ENCODE results near the gene CES5A. TPM values are rescaled to one million over a fixed set of nuclear protein-coding genes. Genes with fewer than 3 reads are reported as not detected.

The CES5A gene, protein sequence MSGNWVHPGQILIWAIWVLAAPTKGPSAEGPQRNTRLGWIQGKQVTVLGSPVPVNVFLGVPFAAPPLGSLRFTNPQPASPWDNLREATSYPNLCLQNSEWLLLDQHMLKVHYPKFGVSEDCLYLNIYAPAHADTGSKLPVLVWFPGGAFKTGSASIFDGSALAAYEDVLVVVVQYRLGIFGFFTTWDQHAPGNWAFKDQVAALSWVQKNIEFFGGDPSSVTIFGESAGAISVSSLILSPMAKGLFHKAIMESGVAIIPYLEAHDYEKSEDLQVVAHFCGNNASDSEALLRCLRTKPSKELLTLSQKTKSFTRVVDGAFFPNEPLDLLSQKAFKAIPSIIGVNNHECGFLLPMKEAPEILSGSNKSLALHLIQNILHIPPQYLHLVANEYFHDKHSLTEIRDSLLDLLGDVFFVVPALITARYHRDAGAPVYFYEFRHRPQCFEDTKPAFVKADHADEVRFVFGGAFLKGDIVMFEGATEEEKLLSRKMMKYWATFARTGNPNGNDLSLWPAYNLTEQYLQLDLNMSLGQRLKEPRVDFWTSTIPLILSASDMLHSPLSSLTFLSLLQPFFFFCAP
- not detected for total RNA-seq

GRCh38 chr16:55875273-55875672 is at the start of gene CES5A:
TSS of gene CES5A (minus strand) at chr16:55875373. CDS start at chr16:55875221, 152 bp downstream.
- no peak for DNase-seq (ENCODE audit: low spot score in 2 of 2)
- H3K4me3 ChIP-seq = no peak within 1 kb of the TSS
- no peak for TF ChIP-seq CTCF (IDR thresholded peaks at IDR 0.05)
- no peaks in the 10 kb centered on the region for H3K27me3 ChIP-seq
- no peak within 1 kb of the TSS for H3K27ac ChIP-seq
- no peaks in the 10 kb centered on the region for H3K4me1 ChIP-seq
- H3K36me3 ChIP-seq = no peaks in the 10 kb centered on the region
- H3K9me3 ChIP-seq = no peaks in the 10 kb centered on the region
- intact Hi-C loops (cut with DNase I) = no loop called here

DNA sequence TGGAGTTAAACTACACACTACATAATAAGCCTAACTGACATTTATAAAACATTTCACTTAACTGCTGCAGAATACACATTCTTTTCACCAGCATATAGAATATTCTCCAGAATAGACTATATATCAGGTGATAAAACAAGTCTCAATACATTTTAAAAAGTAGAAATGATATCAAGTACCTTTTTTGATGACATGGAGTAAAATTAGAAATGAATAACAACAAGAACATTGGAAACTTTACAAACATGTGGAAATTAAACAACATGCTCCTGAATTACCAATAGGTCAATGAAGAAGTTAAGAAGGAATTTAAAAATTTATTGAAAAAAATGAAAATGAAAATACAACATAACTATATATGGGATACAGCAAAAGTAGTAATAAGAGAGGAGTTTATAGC is 47.5 kb upstream of the CES5A start:
- Histone ChIP-seq H3K36me3 (no peaks in the 10 kb centered on the region), H3K9me3 (peaks cover 0 to 6% of the 10 kb centered on the region in 2 donors), H3K27me3 (no peaks in the 10 kb centered on the region), H3K4me1 (no peaks in the 10 kb centered on the region), H3K4me3 (no peak overlapping the region), H3K27ac (no peak overlapping the region)
- no peak for DNase-seq (ENCODE audit: low spot score in 2 of 2)
- TF ChIP-seq CTCF (IDR thresholded peaks at IDR 0.05) = no peak
- intact Hi-C loops (cut with DNase I) = no loop called here

- Histone ChIP-seq H3K27ac (no peak overlapping the region), H3K4me3 (no peak overlapping the region), H3K36me3 (no peaks in the 10 kb centered on the region), H3K27me3 (no peaks in the 10 kb centered on the region), H3K4me1 (no peaks in the 10 kb centered on the region), H3K9me3 (peaks cover 0 to 6% of the 10 kb centered on the region in 2 donors)
- no peak for DNase-seq (ENCODE audit: low spot score in 2 of 2)
- intact Hi-C loops (cut with DNase I) = no loop called here
- no peak for TF ChIP-seq CTCF (IDR thresholded peaks at IDR 0.05)
Measured at GRCh38 chr16:55917373-55918160, 42.4 kb upstream of the CES5A start.

DNA sequence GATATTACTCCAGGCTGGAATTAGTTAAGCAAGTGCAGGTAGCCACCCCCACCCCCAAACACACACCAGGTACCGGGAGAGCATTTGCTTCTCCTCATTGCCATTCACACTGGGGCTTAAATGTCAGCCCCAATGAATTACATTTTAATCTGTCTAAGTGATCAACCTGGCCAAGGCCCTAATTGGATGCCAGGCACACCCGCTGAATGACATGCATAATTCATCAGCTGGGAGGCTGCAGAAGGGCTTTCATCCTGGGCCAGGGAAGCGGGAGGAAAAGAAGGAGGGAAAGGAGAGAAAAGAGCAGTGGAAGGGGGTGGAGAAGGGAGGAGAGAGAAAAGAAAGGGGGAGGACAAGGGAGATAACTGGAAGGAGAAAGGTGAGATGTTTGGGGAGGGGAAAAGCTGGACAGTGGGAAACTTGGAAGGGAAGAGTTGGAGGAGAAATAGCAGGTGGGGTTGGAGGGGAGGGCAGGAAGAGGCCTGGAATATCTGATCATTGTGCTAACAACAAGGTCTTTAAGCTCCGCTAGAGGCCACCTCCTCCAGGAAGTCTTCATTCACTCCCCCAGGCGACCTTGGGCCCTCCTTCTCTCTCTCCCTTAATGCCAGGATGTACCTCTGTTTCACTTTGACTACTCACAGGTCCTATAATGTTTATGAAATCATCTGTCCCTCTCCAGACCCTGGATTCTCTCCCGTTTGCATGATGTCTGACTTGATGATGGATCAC is 40.1 kb upstream of the CES5A start:
- no peak for TF ChIP-seq CTCF (IDR thresholded peaks at IDR 0.05)
- H3K27ac ChIP-seq = no peak overlapping the region
- intact Hi-C loops (cut with DNase I) = no loop called here

GRCh38 chr16:55914383-55914782 is 39.2 kb upstream of the CES5A start:
- no peak for DNase-seq (ENCODE audit: low spot score in 2 of 2)

More for the DNA sequence above, 40.1 kb upstream of the CES5A start:
- H3K27me3 ChIP-seq = no peaks in the 10 kb centered on the region
- no peaks in the 10 kb centered on the region for H3K9me3 ChIP-seq
- H3K36me3 ChIP-seq = no peaks in the 10 kb centered on the region
- no peak overlapping the region for H3K4me3 ChIP-seq
- no peak for DNase-seq (ENCODE audit: low spot score in 2 of 2)
- H3K4me1 ChIP-seq = no peaks in the 10 kb centered on the region

More at GRCh38 chr16:55914383-55914782, 39.2 kb upstream of the CES5A start:
- Histone ChIP-seq H3K27ac (no peak overlapping the region), H3K27me3 (no peaks in the 10 kb centered on the region), H3K36me3 (no peaks in the 10 kb centered on the region), H3K4me3 (no peak overlapping the region), H3K9me3 (no peaks in the 10 kb centered on the region), H3K4me1 (no peaks in the 10 kb centered on the region)
- intact Hi-C loops (cut with DNase I) = no loop called here
- no peak for TF ChIP-seq CTCF (IDR thresholded peaks at IDR 0.05)

Data from ascending aorta (tissue), 2 donors.